CD14-positive monocyte (primary cell): ENCODE results near the gene APOL3. TPM values are rescaled to one million over a fixed set of nuclear protein-coding genes. Genes with fewer than 3 reads are reported as not detected.

Experiments
- DNase-seq, 3 donors: peaks; one replicate each; pipeline ENCODE4 v3.0.0-alpha.2; 2011 to 2022
- H2AFZ ChIP-seq: 2 replicates; pipeline ENCODE4 v1.6.0; 2012; ENCODE audit warnings: mild to moderate bottlenecking, low read depth, low read length, inconsistent platforms; ENCODE audit not compliant: insufficient read depth, poor library complexity, severe bottlenecking
- H3K27ac ChIP-seq, 2 donors: 1 replicate in 1 of 2; 2 replicates in 1 of 2; pipeline ENCODE4 v1.5.1; 2012 to 2013; ENCODE audit warnings: low read length in 2 of 2, control low read depth in 1 of 2, inconsistent platforms in 1 of 2, low read depth in 1 of 2, mild to moderate bottlenecking in 1 of 2
- H3K27me3 ChIP-seq, 2 donors: one replicate each; pipeline versions ENCODE4 v1.6.0 to v1.6.1; 2011 to 2013; ENCODE audit warnings: low read length in 2 of 2; ENCODE audit not compliant: control insufficient read depth in 2 of 2, insufficient read depth in 2 of 2
- H3K36me3 ChIP-seq, 2 donors: replicated peaks in 1 of 2; 1 replicate in 1 of 2; 2 replicates in 1 of 2; pipeline versions ENCODE4 v1.5.1 to v1.6.1; 2012 to 2013; ENCODE audit warnings: low read length in 2 of 2, control low read depth in 1 of 2, inconsistent platforms in 1 of 2, mild to moderate bottlenecking in 1 of 2; ENCODE audit not compliant: insufficient read depth in 2 of 2, control insufficient read depth in 1 of 2
- H3K4me1 ChIP-seq, 2 donors: 1 replicate in 1 of 2; 2 replicates in 1 of 2; pipeline versions ENCODE4 v1.5.1 to v1.6.1; 2012 to 2013; ENCODE audit warnings: low read length in 2 of 2, control low read depth in 1 of 2, inconsistent platforms in 1 of 2, mild to moderate bottlenecking in 1 of 2, moderate library complexity in 1 of 2; ENCODE audit not compliant: insufficient read depth in 2 of 2, control insufficient read depth in 1 of 2
- H3K4me2 ChIP-seq: replicated peaks from 2 replicates; pipeline ENCODE3; 2012; ENCODE audit warnings: low read length, moderate library complexity, mild to moderate bottlenecking; ENCODE audit not compliant: poor library complexity, severe bottlenecking; ENCODE audit errors: extremely low read depth
- H3K4me3 ChIP-seq, 3 experiments: fragments of 200-600 bp in 1 of 3; sonication (generic) in 1 of 3; replicated peaks in 1 of 3; 1 replicate in 2 of 3; 2 replicates in 1 of 3; pipeline ENCODE4 v1.5.1; 2011 to 2013; ENCODE audit warnings: low read length in 3 of 3, mild to moderate bottlenecking in 3 of 3, control low read depth in 2 of 3, low read depth in 2 of 3, inconsistent platforms in 1 of 3, moderate library complexity in 1 of 3
- H3K79me2 ChIP-seq: 2 replicates; pipeline ENCODE4 v1.6.0; 2012; ENCODE audit warnings: mild to moderate bottlenecking, control low read depth, inconsistent platforms, low read length, moderate library complexity; ENCODE audit not compliant: insufficient read depth
- H3K9ac ChIP-seq: 2 replicates; pipeline ENCODE4 v1.6.0; 2017; ENCODE audit warnings: low read length, mild to moderate bottlenecking; ENCODE audit not compliant: insufficient read depth, poor library complexity, severe bottlenecking
- H3K9me3 ChIP-seq, 2 donors: replicated peaks in 1 of 2; 1 replicate in 1 of 2; 2 replicates in 1 of 2; pipeline versions ENCODE4 v1.5.1 to v1.6.1; 2012 to 2013; ENCODE audit warnings: low read length in 2 of 2, control low read depth in 1 of 2; ENCODE audit not compliant: control insufficient read depth in 1 of 2, insufficient read depth in 1 of 2
- H4K20me1 ChIP-seq: 2 replicates; pipeline ENCODE4 v1.6.0; 2012; ENCODE audit warnings: mild to moderate bottlenecking, low read length, control low read depth, moderate library complexity; ENCODE audit not compliant: insufficient read depth
- H3K27ac Mint-ChIP-seq, 7 donors: one replicate each; pipeline ENCODE4 v1.8.0; 2020; ENCODE audit warnings: mild to moderate bottlenecking in 7 of 7, mixed read lengths in 7 of 7, moderate library complexity in 6 of 7, inconsistent platforms in 2 of 7
- H3K27me3 Mint-ChIP-seq, 3 donors: one replicate each; pipeline ENCODE4 v1.8.0; 2021 to 2022; ENCODE audit warnings: low read depth in 3 of 3, mild to moderate bottlenecking in 3 of 3, mixed read lengths in 3 of 3, moderate library complexity in 3 of 3, inconsistent platforms in 1 of 3
- H3K36me3 Mint-ChIP-seq, 2 donors: one replicate each; pipeline ENCODE4 v1.8.0; 2020; ENCODE audit warnings: mixed read lengths in 2 of 2, inconsistent platforms in 1 of 2, mild to moderate bottlenecking in 1 of 2
- H3K4me1 Mint-ChIP-seq: one replicate; pipeline ENCODE4 v1.8.0; 2020; ENCODE audit warnings: mild to moderate bottlenecking, mixed read lengths
- H3K4me3 Mint-ChIP-seq, 2 donors: one replicate each; pipeline ENCODE4 v1.8.0; 2020; ENCODE audit warnings: mild to moderate bottlenecking in 2 of 2, mixed read lengths in 2 of 2, moderate library complexity in 1 of 2
- H3K9me3 Mint-ChIP-seq, 7 donors: one replicate each; pipeline ENCODE4 v1.8.0; 2020 to 2022; ENCODE audit warnings: mixed read lengths in 7 of 7, mild to moderate bottlenecking in 6 of 7, moderate library complexity in 6 of 7, inconsistent platforms in 2 of 7
- WGBS: methylation state at CpG from one replicate; pipeline ENCODE4 v1.1.5; 2013; ENCODE audit warnings: missing lambda C conversion rate; ENCODE audit not compliant: insufficient coverage; 5-methylcytosine and 5-hydroxymethylcytosine counted together
- intact Hi-C, 2 donors: fragments of 100-400 bp; cut with micrococcal nuclease; formaldehyde crosslinking; loops; one replicate each; pipeline versions ENCODE4 v1.15.0 to v1.15.1; 2023
- polyA plus RNA-seq, 3 donors: library from polyadenylated mRNA; depleted of rRNA in 1 of 3; unstranded in 2 of 3; stranded (reverse) in 1 of 3; fragments of 300-500 nt in 2 of 3; fragments of >200 nt in 1 of 3; fragmentation: Illumina TruSeq in 2 of 3; gene quantifications; 1 replicate in 2 of 3; 2 replicates in 1 of 3; pipeline ENCODE4 v1.2.3, GENCODE V29; 2012 to 2021
- TF ChIP-seq, protein P1 (sequence below): fragments of 200-600 bp; IDR thresholded peaks from one replicate; pipeline ENCODE4 v1.8.0; 2022; ENCODE audit warnings: antibody characterized with exemption, mild to moderate bottlenecking

APOL3 gene
- polyA plus RNA-seq, 3 donors = 39.9 to 97.0 (median 61.3) TPM

DNA sequence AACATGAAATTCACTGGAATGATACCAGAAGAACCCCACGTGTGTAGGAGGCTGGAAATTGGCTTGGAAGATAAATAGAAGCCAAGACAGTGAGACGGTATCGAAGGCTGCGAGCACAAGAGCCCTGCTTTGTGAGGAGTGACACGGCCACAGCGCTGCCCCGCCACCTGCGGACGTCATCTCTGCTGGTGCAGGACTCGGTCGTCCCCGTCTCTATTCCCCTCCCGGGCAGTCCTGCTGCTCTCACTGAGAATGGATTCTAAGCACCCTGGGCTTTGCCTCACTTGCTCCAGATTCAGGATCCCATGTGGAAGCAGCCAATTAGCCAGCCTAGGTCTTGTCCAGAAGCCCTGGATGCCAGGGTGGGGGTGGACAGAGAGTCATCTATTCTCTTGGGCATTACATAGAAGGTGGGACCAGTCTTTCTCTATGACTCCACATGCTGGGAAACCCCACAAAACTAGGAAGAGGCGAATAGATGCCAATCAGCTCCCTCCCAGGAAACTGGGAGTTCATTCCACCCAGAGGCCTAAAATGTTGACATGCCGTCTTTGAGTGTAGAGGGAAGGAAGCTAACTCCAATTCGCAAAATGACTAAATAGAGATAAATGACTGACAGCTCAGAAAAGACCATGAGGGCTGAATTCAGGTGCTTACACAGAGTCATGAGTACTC, 25.1 kb downstream of the APOL3 start:
- Mint-ChIP-seq H3K27ac (peak overlapping the region in 1 of 7 donors; percentile 20), H3K9me3 (peaks cover 0 to 1% (median 0%) of the 10 kb centered on the region in 7 donors), H3K36me3 (peaks cover 9 to 13% of the 10 kb centered on the region in 2 donors), H3K27me3 (peaks cover 5 to 15% (median 7%) of the 10 kb centered on the region in 3 donors), H3K4me1 (peaks cover 14% of the 10 kb centered on the region), H3K4me3 (peak overlapping the region in 1 of 2 donors; percentile 44)
- intact Hi-C loops = no loop called here
- Histone ChIP-seq H2AFZ (no peak overlapping the region), H3K4me2 (no peak overlapping the region), H3K27me3 (peaks cover 0 to 7% of the 10 kb centered on the region in 2 donors), H3K9me3 (no peaks in the 10 kb centered on the region), H3K4me3 (no peak overlapping the region), H3K79me2 (no peaks in the 10 kb centered on the region), H3K27ac (no peak overlapping the region), H3K36me3 (peaks cover 1 to 7% of the 10 kb centered on the region in 2 donors), H3K9ac (no peak overlapping the region), H3K4me1 (peaks cover 10 to 11% of the 10 kb centered on the region in 2 donors), H4K20me1 (peaks cover 16% of the 10 kb centered on the region)
- TF ChIP-seq, protein P1, sequence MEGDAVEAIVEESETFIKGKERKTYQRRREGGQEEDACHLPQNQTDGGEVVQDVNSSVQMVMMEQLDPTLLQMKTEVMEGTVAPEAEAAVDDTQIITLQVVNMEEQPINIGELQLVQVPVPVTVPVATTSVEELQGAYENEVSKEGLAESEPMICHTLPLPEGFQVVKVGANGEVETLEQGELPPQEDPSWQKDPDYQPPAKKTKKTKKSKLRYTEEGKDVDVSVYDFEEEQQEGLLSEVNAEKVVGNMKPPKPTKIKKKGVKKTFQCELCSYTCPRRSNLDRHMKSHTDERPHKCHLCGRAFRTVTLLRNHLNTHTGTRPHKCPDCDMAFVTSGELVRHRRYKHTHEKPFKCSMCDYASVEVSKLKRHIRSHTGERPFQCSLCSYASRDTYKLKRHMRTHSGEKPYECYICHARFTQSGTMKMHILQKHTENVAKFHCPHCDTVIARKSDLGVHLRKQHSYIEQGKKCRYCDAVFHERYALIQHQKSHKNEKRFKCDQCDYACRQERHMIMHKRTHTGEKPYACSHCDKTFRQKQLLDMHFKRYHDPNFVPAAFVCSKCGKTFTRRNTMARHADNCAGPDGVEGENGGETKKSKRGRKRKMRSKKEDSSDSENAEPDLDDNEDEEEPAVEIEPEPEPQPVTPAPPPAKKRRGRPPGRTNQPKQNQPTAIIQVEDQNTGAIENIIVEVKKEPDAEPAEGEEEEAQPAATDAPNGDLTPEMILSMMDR = no peak
- no peak for DNase-seq
- WGBS = 86% methylated on average over 15 of the region's 16 CpGs

DNA sequence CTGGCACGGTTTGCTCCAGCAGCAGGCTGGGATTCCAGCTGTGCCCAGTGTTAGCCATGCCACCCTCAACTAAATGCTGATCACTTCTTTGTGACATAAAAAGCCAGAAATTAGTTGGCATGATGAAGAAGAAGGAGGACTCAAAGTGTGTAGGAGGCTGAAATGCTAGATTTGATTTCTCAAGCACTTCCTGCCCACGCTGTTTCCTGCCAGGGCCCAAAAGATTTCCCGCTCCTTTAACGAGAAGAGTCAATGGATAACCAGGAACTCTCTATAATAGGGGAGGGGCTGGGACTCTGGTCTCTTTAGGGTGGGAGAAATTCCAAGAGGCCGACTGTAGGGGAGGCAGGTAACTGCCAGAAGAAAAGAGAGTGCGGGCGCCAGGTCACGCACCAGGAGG, 26.4 kb downstream of the APOL3 start:
- H3K36me3 ChIP-seq = no peaks in the 10 kb centered on the region
- no peak overlapping the region for H2AFZ ChIP-seq
- no peak overlapping the region for H3K9ac ChIP-seq
- peaks cover 10 to 11% of the 10 kb centered on the region in 2 donors for H3K4me1 ChIP-seq
- H3K9me3 Mint-ChIP-seq = peaks cover 0 to 1% (median 0%) of the 10 kb centered on the region in 7 donors
- TF ChIP-seq, protein P1 = no peak
- H3K4me1 Mint-ChIP-seq = peaks cover 14% of the 10 kb centered on the region
- no peak overlapping the region for H3K27ac Mint-ChIP-seq
- WGBS = no CpG with 5 or more reads among the region's 8 CpGs
- no peaks in the 10 kb centered on the region for H3K9me3 ChIP-seq
- H3K4me3 ChIP-seq = no peak overlapping the region
- intact Hi-C loops = no loop called here
- no peaks in the 10 kb centered on the region for H3K79me2 ChIP-seq
- H3K27ac ChIP-seq = no peak overlapping the region
- no peak overlapping the region for H3K4me2 ChIP-seq
- peaks cover 4% of the 10 kb centered on the region for H4K20me1 ChIP-seq
- peaks cover 0 to 9% of the 10 kb centered on the region in 2 donors for H3K27me3 ChIP-seq
- H3K27me3 Mint-ChIP-seq = peaks cover 6 to 24% (median 16%) of the 10 kb centered on the region in 3 donors
- H3K4me3 Mint-ChIP-seq = peak overlapping the region in 1 of 2 donors; percentile 56
- no peak for DNase-seq
- peaks cover under 1 to 1% of the 10 kb centered on the region in 2 donors for H3K36me3 Mint-ChIP-seq
